ENCODE measurements around the gene EXOC3L1.
A peak's percentile ranks its signal among the peaks of the same experiment; 100 is the strongest.

The EXOC3L1 gene

GRCh38 chr16:67227567-67227921 is 37.6 kb upstream of the EXOC3L1 start:
- TF ChIP-seq, protein P1, sequence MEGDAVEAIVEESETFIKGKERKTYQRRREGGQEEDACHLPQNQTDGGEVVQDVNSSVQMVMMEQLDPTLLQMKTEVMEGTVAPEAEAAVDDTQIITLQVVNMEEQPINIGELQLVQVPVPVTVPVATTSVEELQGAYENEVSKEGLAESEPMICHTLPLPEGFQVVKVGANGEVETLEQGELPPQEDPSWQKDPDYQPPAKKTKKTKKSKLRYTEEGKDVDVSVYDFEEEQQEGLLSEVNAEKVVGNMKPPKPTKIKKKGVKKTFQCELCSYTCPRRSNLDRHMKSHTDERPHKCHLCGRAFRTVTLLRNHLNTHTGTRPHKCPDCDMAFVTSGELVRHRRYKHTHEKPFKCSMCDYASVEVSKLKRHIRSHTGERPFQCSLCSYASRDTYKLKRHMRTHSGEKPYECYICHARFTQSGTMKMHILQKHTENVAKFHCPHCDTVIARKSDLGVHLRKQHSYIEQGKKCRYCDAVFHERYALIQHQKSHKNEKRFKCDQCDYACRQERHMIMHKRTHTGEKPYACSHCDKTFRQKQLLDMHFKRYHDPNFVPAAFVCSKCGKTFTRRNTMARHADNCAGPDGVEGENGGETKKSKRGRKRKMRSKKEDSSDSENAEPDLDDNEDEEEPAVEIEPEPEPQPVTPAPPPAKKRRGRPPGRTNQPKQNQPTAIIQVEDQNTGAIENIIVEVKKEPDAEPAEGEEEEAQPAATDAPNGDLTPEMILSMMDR (IDR thresholded peaks at IDR 0.05; ENCODE audit: low read depth, low read length), result no peak
- no peak for DNase-seq (ENCODE audit: extremely low read depth, low read depth)

- peak; percentile 94 for DNase-seq (ENCODE audit: extremely low read depth, low read depth)
- TF ChIP-seq, protein P1 (IDR thresholded peaks at IDR 0.05; ENCODE audit: low read depth, low read length), result peak; percentile 20
These were observed 37.0 kb upstream of the EXOC3L1 start, which contains the start of gene TMEM208 for GRCh38 chr16:67226804-67227566. Gene TMEM208, plus strand, starts transcription at chr16:67227130. Its CDS starts 89 bp downstream, at chr16:67227219.

DNA sequence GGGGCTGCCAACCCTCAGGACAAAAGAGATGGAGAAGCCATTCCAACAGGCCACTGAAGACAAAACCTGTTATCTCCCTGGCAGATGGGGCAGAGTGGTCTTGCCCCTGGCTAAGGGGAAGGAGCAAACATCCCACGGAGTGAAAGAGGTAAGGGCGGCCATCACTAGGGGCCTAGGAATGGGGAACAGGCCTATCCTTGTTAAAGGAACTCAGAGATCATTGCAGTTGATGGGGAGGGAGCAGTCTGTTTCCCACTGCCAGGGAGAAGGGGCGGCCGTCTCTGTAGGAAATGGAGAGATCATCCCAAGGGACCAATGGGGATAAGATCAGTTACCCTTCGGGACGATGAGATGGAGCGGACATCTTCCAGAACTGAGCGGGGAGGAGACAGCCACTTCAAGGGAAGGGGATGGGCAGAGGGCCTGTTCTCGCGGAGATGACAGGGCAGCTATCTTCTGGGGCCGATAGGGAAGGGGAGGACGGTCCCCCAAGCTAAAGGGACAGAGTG is 36.4 kb upstream of the EXOC3L1 start:
- DNase-seq (ENCODE audit: extremely low read depth, low read depth), result no peak
- TF ChIP-seq, protein P1 (IDR thresholded peaks at IDR 0.05; ENCODE audit: low read depth, low read length), result no peak

- TF ChIP-seq, protein P1 (IDR thresholded peaks at IDR 0.05; ENCODE audit: low read depth, low read length), result no peak
- DNase-seq (ENCODE audit: extremely low read depth, low read depth), result no peak
These were observed 34.1 kb upstream of the EXOC3L1 start for GRCh38 chr16:67223992-67224391.

DNA sequence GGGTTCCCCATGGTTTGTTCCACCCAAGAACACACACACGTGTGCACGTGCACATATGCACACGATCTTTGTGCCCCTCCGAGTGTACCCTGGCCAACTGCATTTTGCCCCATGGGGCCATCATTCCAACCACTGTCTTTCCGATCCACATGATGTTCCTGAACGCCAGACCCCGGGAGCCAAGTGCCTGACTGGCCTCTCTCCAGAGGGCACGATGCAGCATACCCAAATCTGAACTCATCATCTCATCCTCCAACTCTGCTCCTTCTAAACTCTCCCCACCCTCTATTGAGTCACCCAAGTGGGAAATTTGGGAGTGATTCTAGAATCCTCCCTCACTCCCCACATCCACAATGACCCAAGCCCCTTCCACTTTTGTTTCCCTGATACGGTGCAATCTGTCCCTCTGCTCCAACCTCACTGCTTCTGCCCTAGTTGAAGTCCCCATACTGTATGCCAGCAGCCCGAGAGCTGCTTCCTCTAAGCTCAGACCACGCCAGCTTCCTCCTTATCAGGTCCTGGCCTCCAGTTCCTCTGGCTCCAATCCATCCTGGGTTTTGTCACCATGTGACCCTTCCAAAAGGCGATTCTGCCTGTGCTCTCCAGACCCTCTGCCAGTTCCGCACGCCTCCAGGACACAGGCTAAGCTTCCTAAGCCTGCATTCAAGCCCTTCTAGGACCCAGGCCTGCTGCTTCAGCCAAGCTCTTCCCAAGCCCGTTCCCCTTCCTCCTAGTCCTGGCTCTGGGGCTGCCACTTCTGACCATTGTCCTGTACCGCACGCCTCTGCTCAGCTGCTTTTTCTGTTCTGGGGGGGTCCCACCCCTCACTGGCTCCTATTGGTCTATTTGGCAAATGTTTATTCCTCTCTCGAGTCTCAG is 26.9 kb upstream of the EXOC3L1 start:
- TF ChIP-seq, protein P1 (IDR thresholded peaks at IDR 0.05; ENCODE audit: low read depth, low read length), result no peak
- DNase-seq (ENCODE audit: extremely low read depth, low read depth), result no peak

GRCh38 chr16:67215706-67216105 is 25.8 kb upstream of the EXOC3L1 start:
- DNase-seq (ENCODE audit: extremely low read depth, low read depth), result no peak
- TF ChIP-seq, protein P1 (IDR thresholded peaks at IDR 0.05; ENCODE audit: low read depth, low read length), result no peak

All from AG09319 (cell line).